ENCODE measurements around the gene SMARCAL1.

Gene SMARCAL1

GRCh38 chr2:216482640-216483039 lies 70.4 kb downstream of the SMARCAL1 start:
- H3K4me3 ChIP-seq (ENCODE audit: low read depth, low read length): no peak overlapping the region
- no peak for TF ChIP-seq CTCF (IDR thresholded peaks at IDR 0.05; ENCODE audit: borderline replicate concordance, insufficient read depth, low read depth, low read length)

GRCh38 chr2:216485237-216485636 lies 73.0 kb downstream of the SMARCAL1 start:
- TF ChIP-seq CTCF (IDR thresholded peaks at IDR 0.05; ENCODE audit: borderline replicate concordance, insufficient read depth, low read depth, low read length): no peak
- H3K4me3 ChIP-seq (ENCODE audit: low read depth, low read length): no peak overlapping the region

GRCh38 chr2:216485745-216486144 lies 73.5 kb downstream of the SMARCAL1 start:
- H3K4me3 ChIP-seq (ENCODE audit: low read depth, low read length): no peak overlapping the region
- no peak for TF ChIP-seq CTCF (IDR thresholded peaks at IDR 0.05; ENCODE audit: borderline replicate concordance, insufficient read depth, low read depth, low read length)

- TF ChIP-seq CTCF (IDR thresholded peaks at IDR 0.05; ENCODE audit: borderline replicate concordance, insufficient read depth, low read depth, low read length): no peak
- no peak overlapping the region for H3K4me3 ChIP-seq (ENCODE audit: low read depth, low read length)
Measured at GRCh38 chr2:216486271-216486670, 74.0 kb downstream of the SMARCAL1 start.

GRCh38 chr2:216486708-216487107 lies 74.4 kb downstream of the SMARCAL1 start:
- no peak overlapping the region for H3K4me3 ChIP-seq (ENCODE audit: low read depth, low read length)
- no peak for TF ChIP-seq CTCF (IDR thresholded peaks at IDR 0.05; ENCODE audit: borderline replicate concordance, insufficient read depth, low read depth, low read length)

- no peak for TF ChIP-seq CTCF (IDR thresholded peaks at IDR 0.05; ENCODE audit: borderline replicate concordance, insufficient read depth, low read depth, low read length)
- no peak overlapping the region for H3K4me3 ChIP-seq (ENCODE audit: low read depth, low read length)
Measured at GRCh38 chr2:216490061-216490460, 77.8 kb downstream of the SMARCAL1 start.

GRCh38 chr2:216491793-216492596 lies 79.7 kb downstream of the SMARCAL1 start:
- no peak for TF ChIP-seq CTCF (IDR thresholded peaks at IDR 0.05; ENCODE audit: borderline replicate concordance, insufficient read depth, low read depth, low read length)
- H3K4me3 ChIP-seq (ENCODE audit: low read depth, low read length): no peak overlapping the region

All from GM12875 (cell line).